Measurements from ENCODE around the gene GADD45G.
A peak's percentile ranks its signal among the peaks of the same experiment; 100 is the strongest.

The GADD45G gene, protein sequence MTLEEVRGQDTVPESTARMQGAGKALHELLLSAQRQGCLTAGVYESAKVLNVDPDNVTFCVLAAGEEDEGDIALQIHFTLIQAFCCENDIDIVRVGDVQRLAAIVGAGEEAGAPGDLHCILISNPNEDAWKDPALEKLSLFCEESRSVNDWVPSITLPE

DNA sequence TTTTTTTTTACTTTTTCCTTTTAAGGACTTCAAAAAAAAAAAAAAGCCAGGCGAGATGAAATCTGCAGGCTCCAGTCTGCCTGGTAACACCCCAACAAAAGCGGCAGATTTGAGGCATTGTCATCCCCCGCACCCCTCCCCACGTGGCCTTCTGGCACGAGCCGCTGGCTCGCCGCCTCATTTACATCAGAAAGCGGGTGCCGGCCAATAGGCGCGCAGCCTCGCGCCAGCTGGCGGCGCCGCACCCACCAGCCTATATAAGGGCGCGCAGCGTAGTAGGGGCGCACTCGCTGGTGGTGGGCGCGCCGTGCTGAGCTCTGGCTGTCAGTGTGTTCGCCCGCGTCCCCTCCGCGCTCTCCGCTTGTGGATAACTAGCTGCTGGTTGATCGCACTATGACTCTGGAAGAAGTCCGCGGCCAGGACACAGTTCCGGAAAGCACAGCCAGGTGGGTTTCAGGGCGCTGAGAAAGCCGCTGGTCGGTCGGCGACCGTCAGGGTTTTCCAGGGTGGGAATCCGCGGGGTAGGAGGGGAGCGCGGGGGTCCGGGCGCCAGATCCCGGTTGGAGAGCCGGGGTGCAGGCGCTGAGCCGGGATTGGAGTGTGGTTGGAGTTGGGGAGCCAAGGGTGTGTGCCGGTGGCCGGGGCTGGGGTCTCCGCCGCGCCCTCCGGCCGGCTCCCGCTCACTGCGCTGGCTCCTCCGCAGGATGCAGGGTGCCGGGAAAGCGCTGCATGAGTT, at the start of gene GADD45G:
Gene GADD45G, plus strand, starts transcription at position 284 of the 736 bp plus-strand sequence. Its CDS starts 110 bp downstream, at position 394.
- in situ Hi-C loops (cut with HindIII; ENCODE audit: low pct_ligation_motif_present, low sequenced_read_pairs), result no loop called here
- DNase-seq, result peak; percentile 48

DNA sequence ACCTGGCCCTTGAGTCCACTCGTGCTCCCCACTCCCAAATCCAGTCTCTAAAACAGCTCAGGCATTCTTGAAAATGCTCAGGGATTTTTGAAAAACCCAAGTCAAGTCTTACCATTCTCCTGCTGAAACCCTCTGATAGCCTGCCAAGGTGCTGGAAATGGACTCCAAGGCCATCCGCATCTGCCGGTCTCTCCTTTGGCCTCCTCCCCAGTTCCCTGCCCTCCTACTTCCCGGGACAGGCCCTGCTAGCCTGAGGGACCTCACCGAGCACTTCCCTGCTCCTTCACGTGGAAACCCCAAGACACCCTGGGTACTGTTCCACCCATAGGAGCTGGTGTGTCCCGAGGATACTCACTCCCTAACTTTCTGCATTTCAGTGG, 49.8 kb upstream of the GADD45G start:
- no peak overlapping the region for H3K27ac ChIP-seq
- H3K27me3 ChIP-seq (replicated peaks), result no peaks in the 10 kb centered on the region
- in situ Hi-C loops (cut with HindIII; ENCODE audit: low pct_ligation_motif_present, low sequenced_read_pairs), result no loop called here
- TF ChIP-seq, protein P1, sequence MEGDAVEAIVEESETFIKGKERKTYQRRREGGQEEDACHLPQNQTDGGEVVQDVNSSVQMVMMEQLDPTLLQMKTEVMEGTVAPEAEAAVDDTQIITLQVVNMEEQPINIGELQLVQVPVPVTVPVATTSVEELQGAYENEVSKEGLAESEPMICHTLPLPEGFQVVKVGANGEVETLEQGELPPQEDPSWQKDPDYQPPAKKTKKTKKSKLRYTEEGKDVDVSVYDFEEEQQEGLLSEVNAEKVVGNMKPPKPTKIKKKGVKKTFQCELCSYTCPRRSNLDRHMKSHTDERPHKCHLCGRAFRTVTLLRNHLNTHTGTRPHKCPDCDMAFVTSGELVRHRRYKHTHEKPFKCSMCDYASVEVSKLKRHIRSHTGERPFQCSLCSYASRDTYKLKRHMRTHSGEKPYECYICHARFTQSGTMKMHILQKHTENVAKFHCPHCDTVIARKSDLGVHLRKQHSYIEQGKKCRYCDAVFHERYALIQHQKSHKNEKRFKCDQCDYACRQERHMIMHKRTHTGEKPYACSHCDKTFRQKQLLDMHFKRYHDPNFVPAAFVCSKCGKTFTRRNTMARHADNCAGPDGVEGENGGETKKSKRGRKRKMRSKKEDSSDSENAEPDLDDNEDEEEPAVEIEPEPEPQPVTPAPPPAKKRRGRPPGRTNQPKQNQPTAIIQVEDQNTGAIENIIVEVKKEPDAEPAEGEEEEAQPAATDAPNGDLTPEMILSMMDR (IDR thresholded peaks at IDR 0.05; ENCODE audit: low read depth, low read length, missing control alignments), result no peak
- H3K4me3 ChIP-seq (ENCODE audit: low read depth, low read length), result no peak overlapping the region
- no peaks in the 10 kb centered on the region for H3K36me3 ChIP-seq (replicated peaks)
- no peak for DNase-seq

More for the DNA sequence above, at the start of gene GADD45G:
- Histone ChIP-seq H3K36me3 (replicated peaks) (no peaks in the 10 kb centered on the region), H3K4me3 (ENCODE audit: low read depth, low read length) (peak within 1 kb of the TSS; percentile 54), H3K27ac (peak within 1 kb of the TSS; percentile 51), H3K27me3 (replicated peaks) (peaks cover 9% of the 10 kb centered on the region)
- TF ChIP-seq, protein P1 (IDR thresholded peaks at IDR 0.05; ENCODE audit: low read depth, low read length, missing control alignments), result no peak

DNA sequence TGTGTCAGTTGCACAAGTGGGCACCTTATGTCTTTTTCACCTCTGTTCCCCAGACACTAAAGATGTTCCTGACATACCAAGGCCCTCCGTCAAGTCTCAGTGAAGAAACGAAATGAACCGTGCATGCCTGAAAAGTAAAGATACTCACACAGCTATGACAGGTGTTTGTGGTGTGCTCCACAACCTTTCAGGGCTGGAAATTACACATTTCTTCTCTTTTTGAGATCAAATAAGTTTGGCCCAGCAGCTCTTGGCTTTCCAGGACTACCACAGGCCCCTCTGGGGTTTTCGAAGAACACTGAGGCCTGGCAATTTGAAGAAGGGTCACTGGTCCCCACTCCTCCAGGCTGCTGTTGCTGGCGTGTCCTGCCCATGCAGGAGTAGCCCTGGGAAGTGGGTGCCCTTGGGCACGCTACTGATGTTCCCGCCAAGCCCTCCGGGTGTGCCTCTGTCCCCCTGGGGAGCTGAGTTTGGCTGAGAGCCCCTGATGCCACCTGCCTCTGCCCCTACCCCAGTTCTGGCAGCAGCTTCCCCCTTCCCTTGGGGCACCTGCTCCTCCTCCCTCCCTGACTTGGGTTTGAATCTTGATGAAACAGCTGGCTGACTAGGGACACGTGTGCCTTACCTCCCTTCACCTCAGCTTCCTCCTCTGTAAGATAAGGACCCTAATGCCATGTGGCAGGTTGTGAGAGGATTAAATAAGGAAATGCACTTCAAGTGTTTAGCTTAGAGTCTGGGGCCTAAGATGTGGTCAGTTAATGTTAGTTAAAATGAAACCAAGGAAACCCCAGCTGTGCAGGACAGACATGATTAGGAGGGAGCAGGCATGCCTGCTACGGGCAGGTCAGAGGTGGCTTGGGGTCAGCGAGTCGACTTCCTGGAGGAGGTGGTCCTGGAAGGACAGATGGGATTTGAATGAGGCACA, 49.1 kb upstream of the GADD45G start:
- Histone ChIP-seq H3K36me3 (replicated peaks) (no peaks in the 10 kb centered on the region), H3K27ac (peak overlapping the region; percentile 19), H3K27me3 (replicated peaks) (no peaks in the 10 kb centered on the region), H3K4me3 (ENCODE audit: low read depth, low read length) (peak overlapping the region; percentile 26)
- no peak for DNase-seq
- in situ Hi-C loops (cut with HindIII; ENCODE audit: low pct_ligation_motif_present, low sequenced_read_pairs), result no loop called here
- TF ChIP-seq, protein P1 (IDR thresholded peaks at IDR 0.05; ENCODE audit: low read depth, low read length, missing control alignments), result no peak

DNA sequence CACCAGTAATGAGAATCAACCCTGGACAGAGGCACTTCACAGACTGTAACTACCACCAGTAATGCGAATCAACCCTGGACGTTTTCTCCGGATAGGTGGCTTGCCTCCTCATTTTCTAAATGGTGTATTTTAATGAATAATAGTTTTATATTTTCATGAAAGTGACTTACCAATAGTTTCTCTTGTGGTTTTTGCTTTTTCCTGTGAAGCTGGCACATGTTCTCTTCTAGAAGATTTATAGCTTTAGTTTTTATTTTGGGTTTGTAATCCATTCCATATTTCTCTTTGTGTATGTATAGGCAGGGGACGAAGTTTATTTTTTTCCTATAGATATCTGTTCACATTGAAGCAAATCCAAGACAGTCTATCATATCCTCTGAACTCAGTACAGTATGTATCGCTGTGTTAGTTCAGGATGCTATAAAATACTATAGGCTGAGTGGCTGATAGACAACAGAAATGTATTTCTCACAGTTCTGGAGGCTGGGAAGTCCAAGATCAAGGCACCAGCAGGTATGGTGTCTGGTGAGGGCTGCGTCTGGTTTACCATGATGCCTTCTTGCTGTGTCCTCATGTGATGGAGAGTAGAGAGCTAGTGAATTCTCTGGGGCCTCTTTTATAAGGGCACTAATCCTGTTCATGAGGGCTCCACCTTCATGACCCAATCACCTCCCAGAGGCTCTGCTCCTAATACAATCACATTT, 46.5 kb upstream of the GADD45G start:
- in situ Hi-C loops (cut with HindIII; ENCODE audit: low pct_ligation_motif_present, low sequenced_read_pairs), result no loop called here
- Histone ChIP-seq H3K27me3 (replicated peaks) (no peaks in the 10 kb centered on the region), H3K27ac (no peak overlapping the region), H3K4me3 (ENCODE audit: low read depth, low read length) (no peak overlapping the region), H3K36me3 (replicated peaks) (no peaks in the 10 kb centered on the region)
- no peak for DNase-seq
- TF ChIP-seq, protein P1 (IDR thresholded peaks at IDR 0.05; ENCODE audit: low read depth, low read length, missing control alignments), result no peak

DNA sequence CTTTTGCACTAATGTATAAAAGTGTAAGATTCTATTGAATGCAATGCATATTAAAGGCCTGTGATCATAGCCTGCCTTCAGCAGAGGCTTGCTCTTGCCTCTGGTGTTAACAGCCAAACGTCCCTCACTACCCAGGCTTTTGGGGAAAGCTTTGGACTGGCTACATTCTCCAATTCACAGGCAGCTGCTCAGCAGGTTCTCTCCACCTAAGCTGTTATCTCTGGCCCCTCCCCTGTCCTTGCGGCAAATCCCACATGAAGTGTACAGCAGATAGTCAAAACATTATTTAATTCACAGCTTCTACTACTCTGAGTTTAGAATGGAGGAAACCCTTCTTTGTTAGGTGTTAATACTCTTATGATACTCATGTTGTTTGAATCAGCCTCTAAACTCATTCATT, 45.9 kb upstream of the GADD45G start:
- Histone ChIP-seq H3K4me3 (ENCODE audit: low read depth, low read length) (no peak overlapping the region), H3K27ac (no peak overlapping the region), H3K36me3 (replicated peaks) (no peaks in the 10 kb centered on the region), H3K27me3 (replicated peaks) (no peaks in the 10 kb centered on the region)
- TF ChIP-seq, protein P1 (IDR thresholded peaks at IDR 0.05; ENCODE audit: low read depth, low read length, missing control alignments), result no peak
- in situ Hi-C loops (cut with HindIII; ENCODE audit: low pct_ligation_motif_present, low sequenced_read_pairs), result no loop called here
- no peak for DNase-seq

Data from brain microvascular endothelial cell (primary cell).